ENCODE results near the gene SERINC2. TPM values are rescaled to one million over a fixed set of nuclear protein-coding genes. Genes with fewer than 3 reads are reported as not detected.

The SERINC2 gene
- total RNA-seq, 1 experiment from 2014 or later = 50.1 TPM

DNA sequence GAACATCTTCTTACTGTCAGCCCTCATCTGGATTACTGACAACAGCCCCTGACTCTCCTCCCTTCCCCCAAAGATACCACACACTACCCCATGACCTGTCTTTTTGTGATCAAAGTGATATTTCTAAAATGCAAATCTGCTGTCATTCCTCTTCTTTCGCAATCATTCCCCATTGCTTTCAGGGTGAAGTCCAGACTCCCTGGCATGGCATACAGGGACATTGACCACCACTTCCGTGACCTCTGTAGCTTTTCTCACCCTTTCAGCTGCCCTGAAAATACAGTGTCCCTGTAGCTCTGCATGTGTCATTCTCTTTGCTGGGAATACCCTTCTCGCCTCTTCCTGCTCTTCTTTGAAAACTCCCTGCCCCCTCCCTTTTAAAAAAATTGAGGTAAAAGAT is 4.1 kb downstream of the SERINC2 start:
- RAD21 ChIA-PET (ENCODE audit: low non-redundant PET in 1 of 2, low total read pairs in 2 of 2, uncharacterized antibody in 2 of 2, unreplicated experiment in 2 of 2) = no interaction called here

DNA sequence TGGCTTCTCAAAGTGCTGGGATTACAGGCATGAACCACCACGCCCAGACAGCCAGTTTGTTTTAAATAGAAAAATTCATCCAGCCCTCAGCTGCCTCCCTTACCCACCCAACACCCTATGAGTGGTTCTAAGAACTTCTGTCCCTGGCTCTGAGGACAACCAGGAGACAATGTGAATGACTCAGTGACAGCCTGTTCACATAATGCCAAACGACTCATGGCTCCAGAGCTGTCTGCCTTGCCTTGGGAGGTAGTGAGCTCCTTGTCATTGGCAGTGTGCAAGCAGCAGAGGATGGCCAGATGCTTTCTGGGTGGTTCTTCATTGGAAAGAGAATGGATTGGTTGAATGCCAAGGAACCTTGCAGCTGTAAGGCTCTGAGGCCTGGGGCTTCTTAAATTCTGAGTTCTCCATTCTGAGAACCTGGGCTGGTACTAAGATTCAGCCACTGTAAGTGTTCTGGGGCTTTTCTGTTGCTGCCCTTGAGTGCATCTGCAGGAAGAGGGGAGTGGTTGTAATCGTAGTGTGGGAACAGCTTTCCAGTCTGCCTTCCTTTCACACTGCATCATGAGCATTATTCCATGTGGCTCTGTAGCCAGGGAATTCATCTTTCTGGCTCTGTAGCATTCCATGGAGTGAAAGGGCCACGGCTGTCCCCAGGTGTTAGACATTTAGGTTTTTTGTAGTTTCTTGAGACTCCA is 5.8 kb downstream of the SERINC2 start:
- H3K4me2 ChIP-seq (ENCODE audit: low read length) = no peak overlapping the region; the same call in 1 of the 2 replicates
- POLR2A ChIA-PET = interaction anchor here (1.2 kb wide), 1 partner anchor 24 kb away, joined by 4 read pairs; no protein-coding TSS in a partner anchor
- no peaks in the 10 kb centered on the region for H3K9me2 ChIP-seq (ENCODE audit: insufficient read depth)
- no peak for ATAC-seq
- H3K9me3 ChIP-seq (ENCODE audit: control insufficient read depth in 1 of 2, insufficient read depth in 1 of 2, low read depth in 1 of 2, low read length in 2 of 2) = no peaks in the 10 kb centered on the region
- no peak overlapping the region for H3K4me3 ChIP-seq (replicated peaks in 1 of 2; ENCODE audit: low read depth in 1 of 2, low read length in 2 of 2)
- no peaks in the 10 kb centered on the region for H3K36me3 ChIP-seq (ENCODE audit: control insufficient read depth in 1 of 2, insufficient read depth in 2 of 2, low read length in 2 of 2)
- RAD21 ChIA-PET (ENCODE audit: low non-redundant PET in 1 of 2, low total read pairs in 2 of 2, uncharacterized antibody in 2 of 2, unreplicated experiment in 2 of 2) = no interaction called here
- TF ChIP-seq SIN3A (IDR thresholded peaks at IDR 0.05; ENCODE audit: low read depth) (no peak), POLR2AphosphoS5 (IDR thresholded peaks at IDR 0.05; ENCODE audit: low read depth, low read length) (no peak), REST (IDR thresholded peaks at IDR 0.05; ENCODE audit: low read depth) (no peak)
- no TSS peak for BruUV-seq (replicated peaks)
- no peak overlapping the region for H3K9ac ChIP-seq (ENCODE audit: low read length)
- no peaks in the 10 kb centered on the region for H4K20me1 ChIP-seq (ENCODE audit: insufficient read depth)
- intact Hi-C loops (cut with micrococcal nuclease) = no loop called here
- H3K79me2 ChIP-seq (ENCODE audit: insufficient read depth, low read length) = peaks cover 14% of the 10 kb centered on the region; the same call in 1 of the 2 replicates
- CTCF ChIA-PET = interaction anchor here (1.1 to 2.6 kb wide), 2 partner anchors 24 to 130 kb away, joined by 4 to 9 read pairs; no protein-coding TSS in a partner anchor
- H3K27ac ChIP-seq (ENCODE audit: low read depth, low read length) = no peak overlapping the region
- peaks cover 15 to 74% of the 10 kb centered on the region in 2 experiments for H3K4me1 ChIP-seq (ENCODE audit: control insufficient read depth in 1 of 2, insufficient read depth in 2 of 2, low read length in 2 of 2)
- H3K27me3 ChIP-seq (ENCODE audit: insufficient read depth, low read length) = no peaks in the 10 kb centered on the region
- no peak for DNase-seq (ENCODE audit: low read depth, low spot score)
- H2AFZ ChIP-seq (ENCODE audit: low read depth, low read length, poor library complexity, severe bottlenecking) = no peak overlapping the region

More for the DNA sequence above, 4.1 kb downstream of the SERINC2 start:
- no peak overlapping the region for H3K4me3 ChIP-seq (replicated peaks in 1 of 2; ENCODE audit: low read depth in 1 of 2, low read length in 2 of 2)
- H3K36me3 ChIP-seq (ENCODE audit: control insufficient read depth in 1 of 2, insufficient read depth in 2 of 2, low read length in 2 of 2) = no peaks in the 10 kb centered on the region
- H3K9me3 ChIP-seq (ENCODE audit: control insufficient read depth in 1 of 2, insufficient read depth in 1 of 2, low read depth in 1 of 2, low read length in 2 of 2) = no peaks in the 10 kb centered on the region
- ChIA-PET POLR2A (no interaction called here), CTCF (no interaction called here)
- BruUV-seq (replicated peaks) = no TSS peak
- no peak overlapping the region for H3K9ac ChIP-seq (ENCODE audit: low read length)
- no peaks in the 10 kb centered on the region for H3K27me3 ChIP-seq (ENCODE audit: insufficient read depth, low read length)
- H3K27ac ChIP-seq (ENCODE audit: low read depth, low read length) = no peak overlapping the region
- no peak overlapping the region for H2AFZ ChIP-seq (ENCODE audit: low read depth, low read length, poor library complexity, severe bottlenecking)
- no peak overlapping the region for H3K4me2 ChIP-seq (ENCODE audit: low read length)
- intact Hi-C loops (cut with micrococcal nuclease) = no loop called here
- DNase-seq (ENCODE audit: low read depth, low spot score) (no peak), ATAC-seq (no peak)
- H3K79me2 ChIP-seq (ENCODE audit: insufficient read depth, low read length) = peaks cover 13% of the 10 kb centered on the region; the same call in 1 of the 2 replicates
- H3K4me1 ChIP-seq (ENCODE audit: control insufficient read depth in 1 of 2, insufficient read depth in 2 of 2, low read length in 2 of 2) = peaks cover 13 to 68% of the 10 kb centered on the region in 2 experiments; a peak in 3 of 4 replicates
- TF ChIP-seq CBX3 (IDR thresholded peaks at IDR 0.05; ENCODE audit: low read depth) (no peak), ATF3 (IDR thresholded peaks at IDR 0.05) (no peak), SIN3A (IDR thresholded peaks at IDR 0.05; ENCODE audit: low read depth) (no peak), POLR2A (IDR thresholded peaks at IDR 0.05; ENCODE audit: borderline replicate concordance, extremely low read depth, insufficient read depth, insufficient read length) (no peak), ELF1 (IDR thresholded peaks at IDR 0.05; ENCODE audit: borderline replicate concordance, low read depth) (no peak), RAD21 (IDR thresholded peaks at IDR 0.05; ENCODE audit: low read depth) (no peak), ZFX (IDR thresholded peaks at IDR 0.05) (no peak), EZH2 (IDR thresholded peaks at IDR 0.05) (no peak), CEBPB (IDR thresholded peaks at IDR 0.05; ENCODE audit: low read depth) (no peak), TCF7L2 (IDR thresholded peaks at IDR 0.05; ENCODE audit: borderline replicate concordance, extremely low read depth, insufficient read depth, insufficient read length) (no peak)
- H4K20me1 ChIP-seq (ENCODE audit: insufficient read depth) = no peaks in the 10 kb centered on the region
- no peaks in the 10 kb centered on the region for H3K9me2 ChIP-seq (ENCODE audit: insufficient read depth)

Measured in HCT116 (cell line).